ENCODE results near the gene SPIRE2. TPM values are rescaled to one million over a fixed set of nuclear protein-coding genes. Genes with fewer than 3 reads are reported as not detected.
A peak's percentile ranks its signal among the peaks of the same experiment; 100 is the strongest.

The SPIRE2 gene
- total and polyA plus RNA-seq, 2 of the 13 experiments (the other 11 are each of a cell fraction or from before 2014, with no cell fraction given) = 13.3 to 37.5 TPM

- TF ChIP-seq SRY (CRISPR knock-in tag; IDR thresholded peaks at IDR 0.05) (peak; percentile 22; the same call in 1 of the 2 replicates), E2F2 (CRISPR knock-in tag; IDR thresholded peaks at IDR 0.05; ENCODE audit: borderline replicate concordance) (no peak), ZNF362 (CRISPR knock-in tag; IDR thresholded peaks at IDR 0.05; ENCODE audit: borderline replicate concordance) (no peak), ZMYM3 (CRISPR knock-in tag; IDR thresholded peaks at IDR 0.05) (no peak), GABPB1 (CRISPR knock-in tag; IDR thresholded peaks at IDR 0.05) (peak; percentile 58), ZFX (CRISPR knock-in tag; IDR thresholded peaks at IDR 0.05; ENCODE audit: low read depth) (peak; percentile 73; the same call in 1 of the 2 replicates), ZSCAN5A (CRISPR knock-in tag; IDR thresholded peaks at IDR 0.05; ENCODE audit: borderline replicate concordance) (no peak), TOE1 (CRISPR knock-in tag; IDR thresholded peaks at IDR 0.05) (no peak), RBM22 (optimal IDR thresholded peaks at IDR 0.05; ENCODE audit: low read length) (peak; percentile 92), ZNF101 (CRISPR knock-in tag; IDR thresholded peaks at IDR 0.05; ENCODE audit: borderline replicate concordance, low read depth) (no peak), BORCS8-MEF2B (CRISPR knock-in tag; IDR thresholded peaks at IDR 0.05) (peak; percentile 15; the same call in 1 of the 2 replicates), ZFP36 (IDR thresholded peaks at IDR 0.05; ENCODE audit: borderline replicate concordance, low read depth, low read length, partially characterized antibody) (no peak), FOXC1 (CRISPR knock-in tag; IDR thresholded peaks at IDR 0.05; ENCODE audit: borderline replicate concordance) (no peak), CHCHD3 (CRISPR knock-in tag; IDR thresholded peaks at IDR 0.05) (no peak), ATF2 (CRISPR knock-in tag; IDR thresholded peaks at IDR 0.05) (peak; percentile 17; the same call in 1 of the 2 replicates), TAF15 (IDR thresholded peaks at IDR 0.05; ENCODE audit: low read depth, low read length, poor library complexity, severe bottlenecking) (peak; percentile 16), THAP9 (CRISPR knock-in tag; IDR thresholded peaks at IDR 0.05; ENCODE audit: borderline replicate concordance) (no peak; the same call in 1 of the 2 replicates), GATAD1 (CRISPR knock-in tag; IDR thresholded peaks at IDR 0.05) (peak; percentile 43; the same call in 1 of the 2 replicates), PHF5A (CRISPR knock-in tag; IDR thresholded peaks at IDR 0.05; ENCODE audit: low read depth, unreplicated experiment) (no peak), SNAPC2 (CRISPR knock-in tag; IDR thresholded peaks at IDR 0.05) (no peak)
Measured at GRCh38 chr16:89909777-89910716, 81.8 kb downstream of the SPIRE2 start (continued).

Data from HepG2 (cell line).